DND-41 (cell line): ENCODE results near the gene PSMB11.

Source experiments
- CTCF ChIP-seq: IDR thresholded peaks from 2 replicates; pipeline ENCODE4 v1.5.1; 2012; ENCODE audit warnings: borderline replicate concordance, low read length, moderate library complexity, mild to moderate bottlenecking; ENCODE audit not compliant: poor library complexity, severe bottlenecking; ENCODE audit errors: extremely low read depth
- EZH2 ChIP-seq: IDR thresholded peaks from 3 replicates; pipeline ENCODE4 v1.6.1; 2012; ENCODE audit warnings: borderline replicate concordance, low read depth, mild to moderate bottlenecking, moderate library complexity, low read length, inconsistent platforms; ENCODE audit not compliant: severe bottlenecking

GRCh38 chr14:23009483-23009938 is 32.5 kb upstream of the PSMB11 start:
- TF ChIP-seq EZH2, result no peak
- no peak for TF ChIP-seq CTCF
